ENCODE results near the gene CPAMD8. TPM values are rescaled to one million over a fixed set of nuclear protein-coding genes. Genes with fewer than 3 reads are reported as not detected.

CPAMD8 gene
- total and polyA plus RNA-seq, 10 of the 15 experiments (the other 5 are each of a cell fraction or from before 2014, with no cell fraction given): 0.12 to 0.97 (median 0.25) TPM; not detected in 3

DNA sequence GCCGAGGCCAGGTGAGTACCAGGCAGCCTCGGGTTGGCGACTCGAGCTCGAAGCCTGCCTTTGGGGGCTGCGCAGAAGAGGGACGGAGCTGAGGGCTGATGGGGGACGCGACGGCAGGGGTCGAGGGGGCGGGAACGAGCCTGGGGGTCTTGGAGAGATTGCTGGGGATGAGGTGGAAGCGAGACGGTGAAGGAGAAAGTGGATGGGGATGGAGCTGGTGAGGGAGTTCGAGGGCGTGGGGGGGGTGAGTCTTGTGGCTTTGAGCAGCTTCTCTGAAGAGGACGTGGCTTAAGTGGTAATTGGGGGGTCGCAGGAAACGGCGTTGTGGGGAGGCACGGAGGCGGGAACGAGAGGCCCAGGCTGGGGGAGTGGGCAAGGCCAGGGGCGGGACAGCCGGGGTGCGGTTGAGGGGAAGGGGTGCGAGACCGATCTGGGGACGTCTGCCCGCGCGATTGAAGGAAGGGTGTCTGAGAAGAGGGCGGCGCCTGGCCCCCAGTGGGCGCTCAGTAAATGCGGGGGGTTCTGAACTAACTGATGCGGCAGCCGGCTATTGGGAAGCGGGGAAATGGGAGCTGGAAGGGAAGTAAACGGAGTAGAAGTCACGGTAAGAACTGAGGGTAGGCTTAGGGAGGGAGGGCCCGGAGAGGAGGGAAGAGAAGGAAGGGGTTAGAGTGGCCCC is 49.4 kb upstream of the CPAMD8 start:
- intact Hi-C loops (cut with micrococcal nuclease; ENCODE audit: unreplicated experiment) (loop anchor here (1.0 to 2.0 kb wide), 3 partner anchors 59 to 191 kb away; partner anchors contain the start of gene BABAM1), in situ Hi-C loops (cut with MboI) (no loop called here)
- DNase-seq (ENCODE audit: low read depth, low spot score) (no peak), ATAC-seq (no peak), FAIRE-seq (no peak)
- RAD21 ChIA-PET (ENCODE audit: unreplicated experiment): interaction anchor here (0.6 to 7.7 kb wide), 9 partner anchors 34 to 356 kb away, joined by 3 to 91 read pairs (median 5); partner anchors contain the start of genes NWD1 and USE1
- no TSS peak for BruUV-seq (replicated peaks)
- peak overlapping the region; percentile 88 for H3K4me2 ChIP-seq (ENCODE audit: control insufficient read depth, insufficient read depth)
- H3K4me3 ChIP-seq: peak overlapping the region; percentile 93
- no peak overlapping the region for H2AFZ ChIP-seq (ENCODE audit: control insufficient read depth, low read depth, low read length)
- H3K27me3 ChIP-seq (replicated peaks in 1 of 2; ENCODE audit: control insufficient read depth in 2 of 2, insufficient read depth in 2 of 2, low read length in 1 of 2): no peaks in the 10 kb centered on the region
- SMC1A ChIA-PET (ENCODE audit: uncharacterized antibody, unreplicated experiment): interaction anchor here (0.6 to 11.7 kb wide), 6 partner anchors 9 to 108 kb away, joined by 3 to 88 read pairs (median 4); no protein-coding TSS in a partner anchor
- peaks cover 3% of the 10 kb centered on the region in 2 experiments; a peak in 2 of 4 replicates for H3K36me3 ChIP-seq (ENCODE audit: control insufficient read depth in 2 of 2, insufficient read depth in 2 of 2, low read length in 1 of 2)
- no peaks in the 10 kb centered on the region for H3K9me3 ChIP-seq (replicated peaks; ENCODE audit: control insufficient read depth, insufficient read depth, low read length)
- H3K27ac ChIP-seq (ENCODE audit: control insufficient read depth, insufficient read depth): peak overlapping the region; percentile 87
- CTCF ChIA-PET: interaction anchor here (0.6 to 2.3 kb wide), 8 partner anchors 8 to 206 kb away, joined by 3 to 7 read pairs (median 4); partner anchors contain the start of genes ANKLE1 and BABAM1
- H3K4me1 ChIP-seq (ENCODE audit: control insufficient read depth, insufficient read depth, low read length): peaks cover 36% of the 10 kb centered on the region
- POLR2A ChIA-PET: interaction anchor here (0.6 to 8.5 kb wide), 11 partner anchors 7 to 415 kb away, joined by 3 to 111 read pairs (median 3); partner anchors contain the start of genes ANKLE1 and BST2
- H3K79me2 ChIP-seq (ENCODE audit: control insufficient read depth, insufficient read depth, low read length): peaks cover 91% of the 10 kb centered on the region
- peak overlapping the region; percentile 83 for H3K9ac ChIP-seq (ENCODE audit: control insufficient read depth, insufficient read depth, low read length)
- under 1% methylated on average over 35 of the region's 43 CpGs for WGBS (ENCODE audit: insufficient coverage, insufficient replicate concordance, low lambda C conversion rate, missing lambda C conversion rate)
- peaks cover 5% of the 10 kb centered on the region for H4K20me1 ChIP-seq (ENCODE audit: control insufficient read depth, insufficient read depth)
- peak; percentile 9 for TF ChIP-seq MEF2B (IDR thresholded peaks at IDR 0.05; ENCODE audit: partially characterized antibody, poor library complexity, severe bottlenecking)
- TF ChIP-seq MLLT1 (IDR thresholded peaks at IDR 0.05): no peak; the same call in 1 of the 2 replicates
- no peak for TF ChIP-seq NR2C2 (IDR thresholded peaks at IDR 0.05; ENCODE audit: borderline replicate concordance, control insufficient read depth, insufficient read length, low read depth)
- peak; percentile 35; the same call in 1 of the 2 replicates for TF ChIP-seq EED (IDR thresholded peaks at IDR 0.05; ENCODE audit: low read depth)
- TF ChIP-seq, protein P1, sequence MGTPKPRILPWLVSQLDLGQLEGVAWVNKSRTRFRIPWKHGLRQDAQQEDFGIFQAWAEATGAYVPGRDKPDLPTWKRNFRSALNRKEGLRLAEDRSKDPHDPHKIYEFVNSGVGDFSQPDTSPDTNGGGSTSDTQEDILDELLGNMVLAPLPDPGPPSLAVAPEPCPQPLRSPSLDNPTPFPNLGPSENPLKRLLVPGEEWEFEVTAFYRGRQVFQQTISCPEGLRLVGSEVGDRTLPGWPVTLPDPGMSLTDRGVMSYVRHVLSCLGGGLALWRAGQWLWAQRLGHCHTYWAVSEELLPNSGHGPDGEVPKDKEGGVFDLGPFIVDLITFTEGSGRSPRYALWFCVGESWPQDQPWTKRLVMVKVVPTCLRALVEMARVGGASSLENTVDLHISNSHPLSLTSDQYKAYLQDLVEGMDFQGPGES (IDR thresholded peaks at IDR 0.05): no peak
- no peak for TF ChIP-seq HDAC2 (IDR thresholded peaks at IDR 0.05)
- TF ChIP-seq MEF2A (IDR thresholded peaks at IDR 0.05; ENCODE audit: insufficient read depth, low read depth, low read length): no peak
- 0 out of 4 replicates have a peak, but pooled peaks have one; percentile 17 to 22 for TF ChIP-seq IKZF2 (IDR thresholded peaks at IDR 0.05)
- no peak for TF ChIP-seq NRF1 (conservative IDR thresholded peaks at IDR 0.05; ENCODE audit: low read depth, low read length)
- TF ChIP-seq LARP7 (IDR thresholded peaks at IDR 0.05): peak; percentile 11; the same call in 1 of the 2 replicates
- TF ChIP-seq POLR2A (IDR thresholded peaks at IDR 0.05; ENCODE audit: low read depth, low read length): peak; percentile 5
- peak; percentile 71; the same call in 1 of the 2 replicates for TF ChIP-seq HDGF (IDR thresholded peaks at IDR 0.05)
- TF ChIP-seq MTA2 (IDR thresholded peaks at IDR 0.05; ENCODE audit: low read depth): 0 out of 2 replicates have a peak, but pooled peaks have one; percentile 8
- no peak for TF ChIP-seq FOXM1 (IDR thresholded peaks at IDR 0.05; ENCODE audit: low read depth, low read length)
- no peak for TF ChIP-seq FOS (IDR thresholded peaks at IDR 0.05; ENCODE audit: borderline replicate concordance, extremely low read depth, insufficient read length)
- no peak for TF ChIP-seq POU2F2 (IDR thresholded peaks at IDR 0.05; ENCODE audit: borderline replicate concordance, low read depth, low read length)
- TF ChIP-seq POLR2AphosphoS5 (IDR thresholded peaks at IDR 0.05; ENCODE audit: low read length): 0 out of 2 replicates have a peak, but pooled peaks have one; percentile 32
- TF ChIP-seq BCL11A (IDR thresholded peaks at IDR 0.05; ENCODE audit: low read depth, low read length): no peak
- TF ChIP-seq RUNX3 (IDR thresholded peaks at IDR 0.05; ENCODE audit: low read length): peak; percentile 70
- TF ChIP-seq ASH2L (IDR thresholded peaks at IDR 0.05; ENCODE audit: borderline replicate concordance, low read depth): no peak
- 0 out of 2 replicates have a peak, but pooled peaks have one; percentile 31 for TF ChIP-seq CREB1 (IDR thresholded peaks at IDR 0.05; ENCODE audit: low read depth)
- TF ChIP-seq HCFC1 (IDR thresholded peaks at IDR 0.05; ENCODE audit: low read length): no peak
- no peak for TF ChIP-seq SUZ12 (IDR thresholded peaks at IDR 0.05; ENCODE audit: unreplicated experiment)

All from GM12878 (cell line).